ENCODE measurements around the gene SORBS1.

The SORBS1 gene

GRCh38 chr10:95373660-95374059 lies 187.5 kb downstream of the SORBS1 start:
- in situ Hi-C loops (cut with MboI; ENCODE audit: low pct_unique_long_range_greater_than_20kb, low sequenced_read_pairs, unreplicated experiment): loop anchor here (10.0 kb wide), 1 partner anchor 221 kb away; no protein-coding TSS in a partner anchor
- TF ChIP-seq CTCF (IDR thresholded peaks at IDR 0.05; ENCODE audit: extremely low read depth, insufficient read depth, missing control alignments): no peak

DNA sequence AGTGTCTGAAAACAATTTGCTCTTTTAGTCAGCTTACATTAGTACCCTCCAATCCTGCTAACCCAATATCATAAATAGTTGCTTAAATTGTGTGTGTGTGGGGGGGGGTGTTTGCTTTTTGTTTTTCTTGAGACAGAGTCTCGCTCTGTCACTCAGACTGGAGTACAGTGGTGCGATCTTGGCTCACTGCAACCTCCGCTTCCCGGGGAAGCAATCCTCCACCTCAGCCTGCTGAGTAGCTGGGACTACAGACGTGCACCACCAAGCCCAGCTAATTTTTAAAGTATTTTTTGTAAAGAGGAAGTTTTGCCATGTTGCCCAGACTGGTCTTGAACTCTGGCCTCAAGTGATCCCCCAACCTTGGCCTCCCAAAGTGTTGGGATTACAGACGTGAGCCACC lies 196.8 kb downstream of the SORBS1 start:
- in situ Hi-C loops (cut with MboI; ENCODE audit: low pct_unique_long_range_greater_than_20kb, low sequenced_read_pairs, unreplicated experiment): loop anchor here (10.0 kb wide), 3 partner anchors 120 to 230 kb away; no protein-coding TSS in a partner anchor
- no peak for DNase-seq (ENCODE audit: low spot score)

More at GRCh38 chr10:95373660-95374059, 187.5 kb downstream of the SORBS1 start:
- DNase-seq (ENCODE audit: low spot score): no peak

DNA sequence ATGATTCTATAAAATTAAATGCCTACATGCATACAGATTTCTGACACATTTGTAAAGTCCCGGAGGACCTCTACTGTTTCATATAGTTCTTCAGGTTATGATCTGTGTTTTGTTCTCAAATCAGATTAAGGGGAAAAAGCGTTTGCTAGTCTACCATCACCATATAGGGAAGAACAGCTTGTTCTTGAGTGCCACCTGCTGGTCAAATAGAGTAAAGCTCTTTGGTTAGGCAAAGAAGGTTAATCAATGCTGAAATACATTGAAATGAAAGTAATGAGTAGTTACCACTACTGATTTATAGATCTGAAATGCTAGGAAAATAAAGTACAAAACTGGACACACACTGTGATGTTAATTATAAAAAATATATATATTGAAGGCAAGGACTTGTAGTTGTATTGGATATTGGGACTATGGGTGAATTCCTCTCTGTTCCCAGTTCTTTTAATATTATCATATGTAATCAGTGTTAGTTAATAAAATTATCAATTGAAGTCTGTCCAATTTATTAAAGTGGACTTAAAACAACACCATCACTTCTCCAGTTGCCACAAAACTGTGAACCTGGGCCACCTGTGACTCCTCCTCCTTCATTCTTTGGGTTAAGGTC lies 197.8 kb downstream of the SORBS1 start:
- DNase-seq (ENCODE audit: low spot score): peak; percentile 78
- in situ Hi-C loops (cut with MboI; ENCODE audit: low pct_unique_long_range_greater_than_20kb, low sequenced_read_pairs, unreplicated experiment): loop anchor here (10.0 kb wide), 3 partner anchors 119 to 229 kb away; no protein-coding TSS in a partner anchor
- TF ChIP-seq CTCF (IDR thresholded peaks at IDR 0.05; ENCODE audit: extremely low read depth, insufficient read depth, missing control alignments): peak; percentile 80

More for the DNA sequence above, 196.8 kb downstream of the SORBS1 start:
- no peak for TF ChIP-seq CTCF (IDR thresholded peaks at IDR 0.05; ENCODE audit: extremely low read depth, insufficient read depth, missing control alignments)

- in situ Hi-C loops (cut with MboI; ENCODE audit: low pct_unique_long_range_greater_than_20kb, low sequenced_read_pairs, unreplicated experiment): loop anchor here (10.0 kb wide), 3 partner anchors 115 to 225 kb away; no protein-coding TSS in a partner anchor
- TF ChIP-seq CTCF (IDR thresholded peaks at IDR 0.05; ENCODE audit: extremely low read depth, insufficient read depth, missing control alignments): no peak
- DNase-seq (ENCODE audit: low spot score): no peak
These were observed 201.0 kb downstream of the SORBS1 start for GRCh38 chr10:95360122-95360714.

- in situ Hi-C loops (cut with MboI; ENCODE audit: low pct_unique_long_range_greater_than_20kb, low sequenced_read_pairs, unreplicated experiment): no loop called here
- no peak for DNase-seq (ENCODE audit: low spot score)
- TF ChIP-seq CTCF (IDR thresholded peaks at IDR 0.05; ENCODE audit: extremely low read depth, insufficient read depth, missing control alignments): no peak
These were observed 201.7 kb downstream of the SORBS1 start for GRCh38 chr10:95359466-95359865.

DNA sequence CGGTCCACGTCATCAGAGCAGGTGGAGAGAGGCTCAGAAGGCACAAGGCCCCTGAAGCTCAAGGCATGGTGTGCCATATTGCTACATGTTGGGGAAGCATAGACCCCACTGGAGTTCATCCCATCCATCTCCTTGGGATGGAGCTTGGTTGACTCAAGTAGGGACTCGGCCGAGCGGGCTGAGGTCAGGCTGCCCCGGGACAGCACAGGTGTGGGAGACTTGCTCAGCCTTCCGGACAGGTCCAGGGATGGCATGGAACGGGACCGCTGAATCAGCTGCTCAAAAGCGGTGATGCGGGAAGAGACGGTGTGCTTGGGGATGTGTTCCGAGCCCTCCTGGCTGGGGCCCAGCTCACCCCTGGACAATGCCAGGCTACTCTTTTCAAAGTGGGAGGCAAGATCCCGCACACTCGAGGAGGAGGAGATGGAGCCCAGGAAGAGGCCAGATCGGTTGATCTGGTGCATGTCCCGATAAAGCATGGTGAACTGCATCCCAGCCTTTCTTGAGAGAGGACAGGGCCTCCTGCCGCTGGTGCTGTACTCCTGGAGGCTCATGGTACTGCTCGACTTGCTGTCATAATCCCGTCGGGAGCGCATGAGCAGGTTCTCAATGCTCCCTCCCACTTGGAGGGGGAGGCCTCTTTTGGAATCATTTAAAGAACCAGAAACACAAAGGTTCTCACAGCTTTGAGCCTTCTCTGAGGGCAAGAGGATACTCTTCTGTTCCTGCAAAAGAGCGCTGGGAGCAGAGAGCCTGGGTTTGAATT lies 204.8 kb downstream of the SORBS1 start:
- in situ Hi-C loops (cut with MboI; ENCODE audit: low pct_unique_long_range_greater_than_20kb, low sequenced_read_pairs, unreplicated experiment): no loop called here
- DNase-seq (ENCODE audit: low spot score): no peak
- no peak for TF ChIP-seq CTCF (IDR thresholded peaks at IDR 0.05; ENCODE audit: extremely low read depth, insufficient read depth, missing control alignments)

Data from GM13977 (cell line).